HL-60 (cell line): Measurements from ENCODE around the gene ARRDC4.

Experiments used
- GABPA ChIP-seq: IDR thresholded peaks from 2 replicates; pipeline ENCODE4 v1.6.1; 2012; ENCODE audit warnings: low read depth
- TF ChIP-seq, protein P1 (sequence below): IDR thresholded peaks from 2 replicates; pipeline ENCODE4 v1.6.1; 2012; ENCODE audit warnings: low read depth; ENCODE audit not compliant: insufficient replicate concordance
- TF ChIP-seq, protein P2 (sequence below): IDR thresholded peaks from one replicate; pipeline ENCODE4 v1.5.1; 2011; ENCODE audit warnings: low read length, control low read depth, inconsistent platforms; ENCODE audit not compliant: insufficient read depth

DNA sequence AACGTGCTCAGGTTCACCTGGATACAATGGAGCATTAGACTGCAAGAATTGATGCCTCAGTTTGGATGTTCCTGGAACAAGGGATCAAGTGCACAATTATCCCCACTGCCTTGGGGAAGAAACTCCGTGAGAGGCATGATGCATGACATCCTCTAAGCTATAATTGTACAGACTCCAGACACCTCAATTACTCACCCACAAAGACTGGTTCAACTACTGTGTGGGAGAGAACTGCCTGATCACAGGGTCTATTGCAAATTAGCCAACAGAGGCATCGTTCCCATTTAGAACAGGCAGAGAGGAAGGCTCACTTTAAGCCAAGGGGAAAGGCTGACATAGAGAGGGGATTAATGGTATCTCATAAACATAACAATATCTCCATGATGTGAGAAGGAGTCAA is 43.5 kb downstream of the ARRDC4 start:
- TF ChIP-seq GABPA, result no peak
- TF ChIP-seq, protein P1, sequence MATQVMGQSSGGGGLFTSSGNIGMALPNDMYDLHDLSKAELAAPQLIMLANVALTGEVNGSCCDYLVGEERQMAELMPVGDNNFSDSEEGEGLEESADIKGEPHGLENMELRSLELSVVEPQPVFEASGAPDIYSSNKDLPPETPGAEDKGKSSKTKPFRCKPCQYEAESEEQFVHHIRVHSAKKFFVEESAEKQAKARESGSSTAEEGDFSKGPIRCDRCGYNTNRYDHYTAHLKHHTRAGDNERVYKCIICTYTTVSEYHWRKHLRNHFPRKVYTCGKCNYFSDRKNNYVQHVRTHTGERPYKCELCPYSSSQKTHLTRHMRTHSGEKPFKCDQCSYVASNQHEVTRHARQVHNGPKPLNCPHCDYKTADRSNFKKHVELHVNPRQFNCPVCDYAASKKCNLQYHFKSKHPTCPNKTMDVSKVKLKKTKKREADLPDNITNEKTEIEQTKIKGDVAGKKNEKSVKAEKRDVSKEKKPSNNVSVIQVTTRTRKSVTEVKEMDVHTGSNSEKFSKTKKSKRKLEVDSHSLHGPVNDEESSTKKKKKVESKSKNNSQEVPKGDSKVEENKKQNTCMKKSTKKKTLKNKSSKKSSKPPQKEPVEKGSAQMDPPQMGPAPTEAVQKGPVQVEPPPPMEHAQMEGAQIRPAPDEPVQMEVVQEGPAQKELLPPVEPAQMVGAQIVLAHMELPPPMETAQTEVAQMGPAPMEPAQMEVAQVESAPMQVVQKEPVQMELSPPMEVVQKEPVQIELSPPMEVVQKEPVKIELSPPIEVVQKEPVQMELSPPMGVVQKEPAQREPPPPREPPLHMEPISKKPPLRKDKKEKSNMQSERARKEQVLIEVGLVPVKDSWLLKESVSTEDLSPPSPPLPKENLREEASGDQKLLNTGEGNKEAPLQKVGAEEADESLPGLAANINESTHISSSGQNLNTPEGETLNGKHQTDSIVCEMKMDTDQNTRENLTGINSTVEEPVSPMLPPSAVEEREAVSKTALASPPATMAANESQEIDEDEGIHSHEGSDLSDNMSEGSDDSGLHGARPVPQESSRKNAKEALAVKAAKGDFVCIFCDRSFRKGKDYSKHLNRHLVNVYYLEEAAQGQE, result no peak
- TF ChIP-seq, protein P2, sequence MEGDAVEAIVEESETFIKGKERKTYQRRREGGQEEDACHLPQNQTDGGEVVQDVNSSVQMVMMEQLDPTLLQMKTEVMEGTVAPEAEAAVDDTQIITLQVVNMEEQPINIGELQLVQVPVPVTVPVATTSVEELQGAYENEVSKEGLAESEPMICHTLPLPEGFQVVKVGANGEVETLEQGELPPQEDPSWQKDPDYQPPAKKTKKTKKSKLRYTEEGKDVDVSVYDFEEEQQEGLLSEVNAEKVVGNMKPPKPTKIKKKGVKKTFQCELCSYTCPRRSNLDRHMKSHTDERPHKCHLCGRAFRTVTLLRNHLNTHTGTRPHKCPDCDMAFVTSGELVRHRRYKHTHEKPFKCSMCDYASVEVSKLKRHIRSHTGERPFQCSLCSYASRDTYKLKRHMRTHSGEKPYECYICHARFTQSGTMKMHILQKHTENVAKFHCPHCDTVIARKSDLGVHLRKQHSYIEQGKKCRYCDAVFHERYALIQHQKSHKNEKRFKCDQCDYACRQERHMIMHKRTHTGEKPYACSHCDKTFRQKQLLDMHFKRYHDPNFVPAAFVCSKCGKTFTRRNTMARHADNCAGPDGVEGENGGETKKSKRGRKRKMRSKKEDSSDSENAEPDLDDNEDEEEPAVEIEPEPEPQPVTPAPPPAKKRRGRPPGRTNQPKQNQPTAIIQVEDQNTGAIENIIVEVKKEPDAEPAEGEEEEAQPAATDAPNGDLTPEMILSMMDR, result no peak
